Endothelial cell of umbilical vein (primary cell): ENCODE data around the gene GNMT. TPM values are rescaled to one million over a fixed set of nuclear protein-coding genes. Genes with fewer than 3 reads are reported as not detected.

Experiments
- BruUV-seq: library from RNA; stranded (reverse); fragments of 400-500 nt; replicated peaks from 2 replicates; lab custom pipeline; 2021; lab: Mats Ljungman, UMichigan
- CTCF ChIA-PET: fragments of 300-600, 350-600 bp; sonication (Branson Sonifier 250); formaldehyde crosslinking; loops from one replicate; lab custom pipeline; 2021; ENCODE audit warnings: antibody characterized with exemption, inconsistent platforms; lab: Charles Lee
- POLR2A ChIA-PET: fragments of 300-600, 350-600 bp; sonication (Branson Sonifier 250); formaldehyde crosslinking; loops from one replicate; lab custom pipeline; 2021; ENCODE audit warnings: antibody characterized with exemption, inconsistent platforms; lab: Charles Lee
- DNase-seq: peaks from one replicate; pipeline ENCODE4 v3.0.0-alpha.2; 2011; ENCODE audit warnings: low read depth, low spot score
- FAIRE-seq: peaks from 2 replicates; lab custom pipeline; 2011; peaks lifted over from hg19 to GRCh38; lab: Jason Lieb, UNC
- H2AFZ ChIP-seq: 2 replicates; pipeline ENCODE4 v1.6.0; 2012; ENCODE audit warnings: low read depth, low read length, control low read depth, inconsistent platforms
- H3K27ac ChIP-seq: 2 replicates; pipeline ENCODE4 v1.5.1; 2011; ENCODE audit warnings: low read depth, mild to moderate bottlenecking, control low read depth, low read length, moderate library complexity; ENCODE audit not compliant: insufficient read depth
- H3K27me3 ChIP-seq, 2 experiments: 2 replicates each; pipeline versions ENCODE4 v1.6.0 to v1.6.1; 2011; ENCODE audit warnings: low read length in 2 of 2, mixed read lengths in 1 of 2; ENCODE audit not compliant: control insufficient read depth in 2 of 2, insufficient read depth in 2 of 2
- H3K36me3 ChIP-seq, 2 experiments: 2 replicates in 1 of 2; 3 replicates in 1 of 2; pipeline ENCODE4 v1.5.1; 2011; ENCODE audit warnings: low read length in 2 of 2, mild to moderate bottlenecking in 1 of 2, moderate library complexity in 1 of 2; ENCODE audit not compliant: control insufficient read depth in 2 of 2, insufficient read depth in 2 of 2; ENCODE audit errors: extremely low read depth in 1 of 2
- H3K4me1 ChIP-seq: 3 replicates; pipeline ENCODE4 v1.5.1; 2011; ENCODE audit warnings: mild to moderate bottlenecking, low read length; ENCODE audit not compliant: control insufficient read depth, insufficient read depth; ENCODE audit errors: extremely low read depth
- H3K4me2 ChIP-seq: 2 replicates; pipeline ENCODE4 v1.6.1; 2011; ENCODE audit warnings: low read length, control low read depth, mixed read lengths; ENCODE audit not compliant: insufficient read depth
- H3K4me3 ChIP-seq, 3 experiments: fragments of 200-600 bp in 1 of 3; sonication (generic), shearing (Covaris generic) in 1 of 3; replicated peaks in 1 of 3; 2 replicates each; pipeline ENCODE4 v1.5.1; 2011 to 2016; ENCODE audit warnings: control low read depth in 3 of 3, low read length in 3 of 3, mild to moderate bottlenecking in 2 of 3, inconsistent platforms in 1 of 3, low read depth in 1 of 3, moderate library complexity in 1 of 3; ENCODE audit not compliant: insufficient read depth in 1 of 3
- H3K79me2 ChIP-seq: 2 replicates; pipeline ENCODE4 v1.6.0; 2012; ENCODE audit warnings: low read length, inconsistent platforms; ENCODE audit not compliant: control insufficient read depth, insufficient read depth
- H3K9ac ChIP-seq: replicated peaks from 2 replicates; pipeline ENCODE3; 2011; ENCODE audit warnings: low read length, control low read depth; ENCODE audit not compliant: insufficient read depth; ENCODE audit errors: extremely low read depth
- H3K9me1 ChIP-seq: replicated peaks from 3 replicates; pipeline ENCODE4 v1.6.0; 2011; ENCODE audit warnings: mild to moderate bottlenecking, low read length; ENCODE audit not compliant: control insufficient read depth, insufficient read depth; ENCODE audit errors: extremely low read depth
- H3K9me3 ChIP-seq: replicated peaks from 2 replicates; pipeline ENCODE4 v1.5.1; 2012; ENCODE audit warnings: low read length, inconsistent platforms; ENCODE audit not compliant: control insufficient read depth, insufficient read depth
- H4K20me1 ChIP-seq: replicated peaks from 2 replicates; pipeline ENCODE3; 2011; ENCODE audit warnings: mild to moderate bottlenecking, low read length; ENCODE audit not compliant: control insufficient read depth, insufficient read depth; ENCODE audit errors: extremely low read depth
- CTCF ChIP-seq, 2 donors: IDR thresholded peaks; 1 replicate in 1 of 2; 2 replicates in 1 of 2; pipeline ENCODE4 v1.5.1; 2011; ENCODE audit warnings: low read length in 2 of 2, mild to moderate bottlenecking in 2 of 2, moderate library complexity in 2 of 2, control low read depth in 1 of 2, inconsistent platforms in 1 of 2, low read depth in 1 of 2; ENCODE audit not compliant: insufficient read depth in 1 of 2; ENCODE audit errors: extremely low read depth in 1 of 2
- EZH2 ChIP-seq: IDR thresholded peaks from 2 replicates; pipeline ENCODE4 v1.6.1; 2012; ENCODE audit warnings: borderline replicate concordance, low read depth, mild to moderate bottlenecking, moderate library complexity, low read length, inconsistent platforms; ENCODE audit not compliant: severe bottlenecking
- FOS ChIP-seq: IDR thresholded peaks from 2 replicates; pipeline ENCODE4 v1.6.1; 2011; ENCODE audit warnings: mild to moderate bottlenecking, low read length, moderate library complexity, borderline replicate concordance; ENCODE audit not compliant: insufficient read depth
- GATA2 ChIP-seq: IDR thresholded peaks from 2 replicates; pipeline ENCODE4 v1.7.0; 2011; ENCODE audit warnings: low read depth, mild to moderate bottlenecking, moderate library complexity, mixed read lengths, low read length; ENCODE audit not compliant: insufficient read length, insufficient read depth
- JUN ChIP-seq: IDR thresholded peaks from 2 replicates; pipeline ENCODE4 v1.6.1; 2011; ENCODE audit warnings: borderline replicate concordance, low read depth; ENCODE audit not compliant: insufficient read length, insufficient read depth
- MYC ChIP-seq: IDR thresholded peaks from one replicate; pipeline ENCODE4 v1.6.1; 2011; ENCODE audit warnings: mild to moderate bottlenecking, low read depth, low read length
- POLR2A ChIP-seq: IDR thresholded peaks from 2 replicates; pipeline ENCODE4 v1.6.1; 2012; ENCODE audit warnings: low read depth, mild to moderate bottlenecking, control low read depth, low read length
- POLR2AphosphoS5 ChIP-seq: IDR thresholded peaks from 2 replicates; pipeline ENCODE4 v1.6.1; 2012; ENCODE audit warnings: low read depth, mild to moderate bottlenecking, control low read depth, low read length, moderate library complexity; ENCODE audit not compliant: insufficient read depth
- dilution Hi-C: fragments of 300-500 bp; cut with MboI; formaldehyde crosslinking; loops from one replicate; pipeline ENCODE4 v1.15.0; 2019; ENCODE audit warnings: low sequenced_read_pairs; ENCODE audit not compliant: extremely low pct_ligation_motif_present
- intact Hi-C: fragments of 100-400 bp; cut with micrococcal nuclease; formaldehyde crosslinking; loops from one replicate; pipeline ENCODE4 v1.10.0; 2022
- polyA plus RNA-seq, 4 experiments: library from polyadenylated mRNA; depleted of rRNA in 3 of 4; stranded (reverse) in 3 of 4; unstranded in 1 of 4; fragments of >200 nt; gene quantifications; 2 replicates each; pipeline versions ENCODE4 v1.2.1 to v1.2.3, GENCODE V29; 2011 to 2012; ENCODE audit warnings: missing spikeins in 1 of 4
- total RNA-seq: library from RNA; stranded (reverse); gene quantifications from 2 replicates; pipeline ENCODE4 v1.2.3, GENCODE V29; 2021
- TF ChIP-seq, protein P1 (sequence below): IDR thresholded peaks from 2 replicates; pipeline ENCODE4 v1.6.1; 2011; ENCODE audit not compliant: insufficient read depth, insufficient read length

The GNMT gene
- total and polyA plus RNA-seq, 2 donors (not counting 3 experiments of a cell fraction or from before 2014, with no cell fraction given): 0.41 to 1.2 TPM

GRCh38 chr6:42973926-42974325 is 13.4 kb downstream of the GNMT start:
- no peak overlapping the region for H2AFZ ChIP-seq
- no peak overlapping the region for H3K4me2 ChIP-seq
- POLR2A ChIA-PET: no interaction called here
- H3K4me1 ChIP-seq: peaks cover 11% of the 10 kb centered on the region
- no peaks in the 10 kb centered on the region for H3K9me1 ChIP-seq
- H3K9me3 ChIP-seq: no peaks in the 10 kb centered on the region
- CTCF ChIA-PET: interaction anchor here (1.2 to 1.3 kb wide), 2 partner anchors 9 to 32 kb away, joined by 3 read pairs; no protein-coding TSS in a partner anchor
- no peaks in the 10 kb centered on the region for H3K36me3 ChIP-seq
- H3K79me2 ChIP-seq: peaks cover 12% of the 10 kb centered on the region
- DNase-seq (no peak), FAIRE-seq (no peak)
- no peaks in the 10 kb centered on the region for H4K20me1 ChIP-seq
- no peaks in the 10 kb centered on the region for H3K27me3 ChIP-seq
- no peak for TF ChIP-seq EZH2
- TF ChIP-seq, protein P1, sequence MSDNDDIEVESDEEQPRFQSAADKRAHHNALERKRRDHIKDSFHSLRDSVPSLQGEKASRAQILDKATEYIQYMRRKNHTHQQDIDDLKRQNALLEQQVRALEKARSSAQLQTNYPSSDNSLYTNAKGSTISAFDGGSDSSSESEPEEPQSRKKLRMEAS: no peak
- TF ChIP-seq MYC: no peak
- no peak for TF ChIP-seq CTCF (IDR thresholded peaks at IDR 0.05; ENCODE audit: extremely low read depth in 1 of 2, insufficient read depth in 1 of 2, low read depth in 1 of 2, low read length in 2 of 2)
- TF ChIP-seq POLR2AphosphoS5: no peak
- TF ChIP-seq POLR2A: no peak
- no peak for TF ChIP-seq JUN
- no peak for TF ChIP-seq GATA2
- TF ChIP-seq FOS: no peak
- dilution Hi-C loops: no loop called here
- intact Hi-C loops: no loop called here
- no peak overlapping the region for H3K4me3 ChIP-seq
- H3K27ac ChIP-seq: no peak overlapping the region
- no peak overlapping the region for H3K9ac ChIP-seq
- no TSS peak for BruUV-seq
